ENCODE results near the gene PFKFB2.

DNA sequence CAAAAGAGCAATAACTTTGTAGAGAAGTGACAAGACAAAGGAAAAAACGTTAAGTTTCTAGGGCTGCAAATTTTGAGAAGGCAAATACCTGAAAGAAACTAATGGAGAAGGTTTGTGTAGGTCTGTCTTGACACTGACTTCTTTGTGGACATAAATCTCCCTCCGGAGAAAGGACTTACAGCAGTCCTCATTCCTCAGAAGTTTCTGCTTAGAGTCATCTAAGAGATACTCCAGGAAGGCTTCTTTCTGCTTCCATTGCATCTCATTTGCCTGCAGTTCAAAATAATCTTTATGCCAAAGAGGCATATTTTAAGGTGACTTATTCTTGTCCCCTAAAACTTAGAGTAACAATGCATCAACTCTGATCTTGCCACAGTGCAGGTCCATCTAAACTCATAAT is 31.2 kb downstream of the PFKFB2 start:
- TF ChIP-seq, protein P1, sequence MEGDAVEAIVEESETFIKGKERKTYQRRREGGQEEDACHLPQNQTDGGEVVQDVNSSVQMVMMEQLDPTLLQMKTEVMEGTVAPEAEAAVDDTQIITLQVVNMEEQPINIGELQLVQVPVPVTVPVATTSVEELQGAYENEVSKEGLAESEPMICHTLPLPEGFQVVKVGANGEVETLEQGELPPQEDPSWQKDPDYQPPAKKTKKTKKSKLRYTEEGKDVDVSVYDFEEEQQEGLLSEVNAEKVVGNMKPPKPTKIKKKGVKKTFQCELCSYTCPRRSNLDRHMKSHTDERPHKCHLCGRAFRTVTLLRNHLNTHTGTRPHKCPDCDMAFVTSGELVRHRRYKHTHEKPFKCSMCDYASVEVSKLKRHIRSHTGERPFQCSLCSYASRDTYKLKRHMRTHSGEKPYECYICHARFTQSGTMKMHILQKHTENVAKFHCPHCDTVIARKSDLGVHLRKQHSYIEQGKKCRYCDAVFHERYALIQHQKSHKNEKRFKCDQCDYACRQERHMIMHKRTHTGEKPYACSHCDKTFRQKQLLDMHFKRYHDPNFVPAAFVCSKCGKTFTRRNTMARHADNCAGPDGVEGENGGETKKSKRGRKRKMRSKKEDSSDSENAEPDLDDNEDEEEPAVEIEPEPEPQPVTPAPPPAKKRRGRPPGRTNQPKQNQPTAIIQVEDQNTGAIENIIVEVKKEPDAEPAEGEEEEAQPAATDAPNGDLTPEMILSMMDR (conservative IDR thresholded peaks at IDR 0.05 in 1 of 2, IDR thresholded peaks at IDR 0.05 in 1 of 2; ENCODE audit: extremely low read depth in 1 of 2, insufficient read depth in 1 of 2, low read depth in 1 of 2, low read length in 2 of 2), result no peak
- TF ChIP-seq EZH2 (IDR thresholded peaks at IDR 0.05; ENCODE audit: borderline replicate concordance, low read length), result no peak
